ENCODE measurements around the gene ACSS3. TPM values are rescaled to one million over a fixed set of nuclear protein-coding genes. Genes with fewer than 3 reads are reported as not detected.

ACSS3 gene
- total RNA-seq, 1 experiment from 2014 or later = 19.3 TPM

- Histone ChIP-seq H2BK15ac (ENCODE audit: low read depth, low read length) (no peak overlapping the region), H4K8ac (replicated peaks; ENCODE audit: insufficient read length, low read depth, low read length) (no peak overlapping the region), H3K14ac (ENCODE audit: insufficient read depth, low read length) (no peak overlapping the region), H2BK5ac (ENCODE audit: insufficient read length, low read length) (no peak overlapping the region), H3K27me3 (ENCODE audit: insufficient read depth, low read length) (no peaks in the 10 kb centered on the region), H3K79me1 (ENCODE audit: insufficient read depth, low read depth, low read length, poor library complexity, severe bottlenecking) (no peaks in the 10 kb centered on the region), H4K20me1 (ENCODE audit: control insufficient read depth, insufficient read depth, insufficient read length) (no peaks in the 10 kb centered on the region), H3K23me2 (ENCODE audit: insufficient read length, low read depth, low read length, poor library complexity, severe bottlenecking) (no peaks in the 10 kb centered on the region), H3K23ac (ENCODE audit: insufficient read length, low read depth, low read length) (no peak overlapping the region), H3T11ph (ENCODE audit: low read length) (no peak overlapping the region), H3K9me3 (ENCODE audit: control insufficient read depth, low read depth, low read length) (no peaks in the 10 kb centered on the region), H2AK5ac (ENCODE audit: insufficient read length, low read length) (no peak overlapping the region), H3K18ac (ENCODE audit: insufficient read length, low read depth, low read length) (no peak overlapping the region), H2BK20ac (ENCODE audit: low read depth, low read length, poor library complexity, severe bottlenecking) (no peak overlapping the region), H3K4me2 (ENCODE audit: insufficient read depth, insufficient read length, low read length) (no peak overlapping the region), H3K9ac (ENCODE audit: extremely low read depth, insufficient read length, low read length) (no peak overlapping the region), H3K79me2 (ENCODE audit: insufficient read depth, low read length) (no peaks in the 10 kb centered on the region), H4K91ac (ENCODE audit: insufficient read length, low read depth, low read length) (no peak overlapping the region), H3K27ac (ENCODE audit: insufficient read length, low read depth, low read length) (no peak overlapping the region), H3K4ac (ENCODE audit: low read depth, low read length) (no peak overlapping the region), H2BK120ac (ENCODE audit: low read depth, low read length, poor library complexity, severe bottlenecking) (no peak overlapping the region), H3K56ac (ENCODE audit: insufficient read length, low read depth, low read length) (no peak overlapping the region), H2AFZ (ENCODE audit: low read length) (no peak overlapping the region), H3K4me1 (ENCODE audit: insufficient read depth, low read length) (no peaks in the 10 kb centered on the region), H2BK12ac (ENCODE audit: insufficient read length, low read depth, low read length) (no peak overlapping the region), H4K5ac (ENCODE audit: insufficient read length, low read depth, low read length) (no peak overlapping the region)
- Mint-ChIP-seq H3K36me3 (ENCODE audit: insufficient read depth in 1 of 3, low read depth in 3 of 3) (no peaks in the 10 kb centered on the region), H3K4me1 (peaks cover 16 to 18% of the 10 kb centered on the region in 2 experiments), H3K27ac (peak overlapping the region in 1 of 3 experiments; percentile 69; a peak in 2 of 7 replicates), H3K27me3 (ENCODE audit: low read depth) (no peaks in the 10 kb centered on the region), H3K9me3 (no peaks in the 10 kb centered on the region), H3K4me3 (no peak overlapping the region)
- TF ChIP-seq CTCF (conservative IDR thresholded peaks at IDR 0.05) = peak; percentile 28; the same call in 2 of the 3 replicates
- WGBS (ENCODE audit: extremely low coverage, insufficient read length, low lambda C conversion rate) = no CpG with 5 or more reads among the region's 4 CpGs
- DNase-seq = no peak
These were observed 183.8 kb downstream of the ACSS3 start for GRCh38 chr12:81261508-81262207.

Measured in H9 (cell line).